KMS-11 (cell line): Measurements from ENCODE around the gene CRTC3.
"Not testable (repeated sequence)": the region's sequence is repeated elsewhere in the genome, so short reads cannot be mapped to it uniquely, and the experiment has no call there.

ENCODE experiments used
- H2AFZ ChIP-seq: fragments of 200-600 bp; sonication (generic); 2 replicates; pipeline ENCODE4 v1.6.1; 2016; ENCODE audit warnings: antibody characterized with exemption, mixed run types, low read depth
- H3K27ac ChIP-seq: fragments of 200-600 bp; sonication (generic); 2 replicates; pipeline ENCODE4 v1.6.1; 2016; ENCODE audit warnings: mild to moderate bottlenecking, mixed run types
- H3K27me3 ChIP-seq: fragments of 200-600 bp; sonication (generic); 2 replicates; pipeline ENCODE4 v1.6.1; 2017; ENCODE audit warnings: mild to moderate bottlenecking, low read depth, mixed run types, moderate library complexity; ENCODE audit not compliant: insufficient read depth
- H3K36me3 ChIP-seq: fragments of 200-600 bp; sonication (generic); 2 replicates; pipeline ENCODE4 v1.6.1; 2017; ENCODE audit warnings: mild to moderate bottlenecking, mixed run types; ENCODE audit not compliant: insufficient read depth
- H3K4me1 ChIP-seq: fragments of 200-600 bp; sonication (generic); 2 replicates; pipeline ENCODE4 v1.6.1; 2016; ENCODE audit warnings: mild to moderate bottlenecking, low read depth, mixed run types; ENCODE audit not compliant: poor library complexity, severe bottlenecking
- H3K4me2 ChIP-seq: fragments of 200-600 bp; sonication (generic); 2 replicates; pipeline ENCODE4 v1.7.0; 2016; ENCODE audit warnings: mild to moderate bottlenecking, mixed run types
- H3K4me3 ChIP-seq: fragments of 200-600 bp; sonication (generic); IDR thresholded peaks from 2 replicates; pipeline ENCODE4 v1.6.1; 2017; ENCODE audit warnings: low read depth, low read length, mixed read lengths; ENCODE audit not compliant: insufficient read depth
- H3K79me2 ChIP-seq: fragments of 200-600 bp; sonication (generic); 2 replicates; pipeline ENCODE4 v1.6.1; 2016; ENCODE audit warnings: low read depth, mixed run types; ENCODE audit not compliant: insufficient read depth
- H3K9ac ChIP-seq: fragments of 200-600 bp; sonication (generic); 2 replicates; pipeline ENCODE4 v1.6.1; 2016; ENCODE audit warnings: mild to moderate bottlenecking, mixed run types
- H4K20me1 ChIP-seq: fragments of 200-600 bp; sonication (generic); 2 replicates; pipeline ENCODE4 v1.6.1; 2016; ENCODE audit warnings: mild to moderate bottlenecking, mixed run types; ENCODE audit not compliant: insufficient read depth
- TF ChIP-seq, protein P1 (sequence below): fragments of 200-600 bp; sonication (generic); conservative IDR thresholded peaks from 2 replicates; pipeline ENCODE4 v1.6.1; 2017; ENCODE audit warnings: low read depth, mild to moderate bottlenecking, antibody characterized with exemption, low read length, moderate library complexity, mixed read lengths

Gene CRTC3

DNA sequence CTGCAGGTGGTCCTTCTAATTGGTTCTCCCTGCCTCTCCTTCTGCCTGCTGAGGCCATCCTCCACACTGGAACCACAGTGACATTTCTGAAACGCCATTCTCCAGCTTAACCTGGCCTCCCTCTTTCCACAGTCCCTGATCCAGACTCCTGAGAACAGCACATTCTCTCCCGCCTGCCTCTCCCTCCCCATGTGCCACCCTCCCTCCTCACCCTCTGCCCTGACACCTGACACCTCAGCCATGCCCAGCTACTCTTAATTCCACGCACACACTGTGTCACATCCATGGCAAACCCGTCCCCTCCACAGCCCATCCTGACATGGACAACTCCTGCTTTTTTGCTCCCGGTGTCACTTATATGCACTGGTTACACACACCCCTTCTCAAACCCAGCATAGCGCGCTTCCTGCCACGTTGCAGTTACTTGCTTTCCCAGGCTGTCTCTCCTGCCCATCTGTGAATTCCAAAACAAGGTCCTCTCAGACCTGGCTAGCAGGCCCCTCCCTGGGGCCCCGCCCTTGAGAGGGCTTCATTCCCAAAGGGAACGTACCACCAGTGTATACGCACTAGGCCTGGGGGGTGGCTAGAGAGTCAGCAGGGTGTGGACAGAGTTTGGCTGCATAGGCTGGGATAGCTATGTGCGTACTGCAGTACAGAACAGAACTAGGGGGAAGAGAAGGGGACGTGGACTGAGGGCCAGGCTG, 94.7 kb downstream of the CRTC3 start:
- Histone ChIP-seq H3K4me1 (no peaks in the 10 kb centered on the region), H3K27ac (no peak overlapping the region), H3K36me3 (no peaks in the 10 kb centered on the region), H3K9ac (no peak overlapping the region), H3K4me2 (no peak overlapping the region), H3K27me3 (no peaks in the 10 kb centered on the region), H3K79me2 (no peaks in the 10 kb centered on the region), H3K4me3 (no peak overlapping the region), H4K20me1 (no peaks in the 10 kb centered on the region), H2AFZ (no peak overlapping the region)
- TF ChIP-seq, protein P1, sequence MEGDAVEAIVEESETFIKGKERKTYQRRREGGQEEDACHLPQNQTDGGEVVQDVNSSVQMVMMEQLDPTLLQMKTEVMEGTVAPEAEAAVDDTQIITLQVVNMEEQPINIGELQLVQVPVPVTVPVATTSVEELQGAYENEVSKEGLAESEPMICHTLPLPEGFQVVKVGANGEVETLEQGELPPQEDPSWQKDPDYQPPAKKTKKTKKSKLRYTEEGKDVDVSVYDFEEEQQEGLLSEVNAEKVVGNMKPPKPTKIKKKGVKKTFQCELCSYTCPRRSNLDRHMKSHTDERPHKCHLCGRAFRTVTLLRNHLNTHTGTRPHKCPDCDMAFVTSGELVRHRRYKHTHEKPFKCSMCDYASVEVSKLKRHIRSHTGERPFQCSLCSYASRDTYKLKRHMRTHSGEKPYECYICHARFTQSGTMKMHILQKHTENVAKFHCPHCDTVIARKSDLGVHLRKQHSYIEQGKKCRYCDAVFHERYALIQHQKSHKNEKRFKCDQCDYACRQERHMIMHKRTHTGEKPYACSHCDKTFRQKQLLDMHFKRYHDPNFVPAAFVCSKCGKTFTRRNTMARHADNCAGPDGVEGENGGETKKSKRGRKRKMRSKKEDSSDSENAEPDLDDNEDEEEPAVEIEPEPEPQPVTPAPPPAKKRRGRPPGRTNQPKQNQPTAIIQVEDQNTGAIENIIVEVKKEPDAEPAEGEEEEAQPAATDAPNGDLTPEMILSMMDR, result no peak

DNA sequence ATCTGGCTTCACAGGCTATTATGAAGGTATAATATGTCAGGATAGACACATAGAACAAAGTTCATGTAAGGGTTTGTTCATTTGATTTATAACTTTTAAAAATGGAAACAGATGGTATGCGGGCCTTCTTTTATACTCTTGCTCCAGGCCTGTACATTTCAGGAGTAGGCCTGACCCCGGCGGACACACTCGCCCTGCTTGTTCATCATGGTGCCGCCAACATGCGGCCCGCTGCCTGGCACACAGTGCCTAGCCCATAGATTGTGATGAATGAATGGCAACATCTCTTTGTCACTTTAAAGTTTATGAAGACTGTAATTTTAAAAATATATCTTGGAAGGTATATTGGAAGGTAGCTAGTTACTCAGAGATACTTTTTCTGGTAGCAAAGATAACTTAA, 95.3 kb downstream of the CRTC3 start:
- H3K4me1 ChIP-seq, result no peaks in the 10 kb centered on the region
- no peaks in the 10 kb centered on the region for H3K27me3 ChIP-seq
- TF ChIP-seq, protein P1, result no peak
- no peaks in the 10 kb centered on the region for H3K79me2 ChIP-seq
- H4K20me1 ChIP-seq, result no peaks in the 10 kb centered on the region
- no peak overlapping the region for H2AFZ ChIP-seq
- H3K27ac ChIP-seq, result no peak overlapping the region
- H3K4me3 ChIP-seq, result no peak overlapping the region
- no peak overlapping the region for H3K4me2 ChIP-seq
- H3K36me3 ChIP-seq, result no peaks in the 10 kb centered on the region
- H3K9ac ChIP-seq, result no peak overlapping the region

DNA sequence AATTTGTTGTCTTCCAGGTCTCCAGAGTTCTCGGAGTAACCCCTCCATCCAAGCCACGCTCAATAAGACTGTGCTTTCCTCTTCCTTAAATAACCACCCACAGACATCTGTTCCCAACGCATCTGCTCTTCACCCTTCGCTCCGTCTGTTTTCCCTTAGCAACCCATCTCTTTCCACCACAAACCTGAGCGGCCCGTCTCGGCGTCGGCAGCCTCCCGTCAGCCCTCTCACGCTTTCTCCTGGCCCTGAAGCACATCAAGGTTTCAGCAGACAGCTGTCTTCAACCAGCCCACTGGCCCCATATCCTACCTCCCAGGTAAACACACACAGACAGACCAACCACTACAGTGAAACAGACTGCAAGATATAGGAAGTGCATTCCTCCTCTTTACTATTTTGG, 99.5 kb downstream of the CRTC3 start:
- TF ChIP-seq, protein P1, result no peak

DNA sequence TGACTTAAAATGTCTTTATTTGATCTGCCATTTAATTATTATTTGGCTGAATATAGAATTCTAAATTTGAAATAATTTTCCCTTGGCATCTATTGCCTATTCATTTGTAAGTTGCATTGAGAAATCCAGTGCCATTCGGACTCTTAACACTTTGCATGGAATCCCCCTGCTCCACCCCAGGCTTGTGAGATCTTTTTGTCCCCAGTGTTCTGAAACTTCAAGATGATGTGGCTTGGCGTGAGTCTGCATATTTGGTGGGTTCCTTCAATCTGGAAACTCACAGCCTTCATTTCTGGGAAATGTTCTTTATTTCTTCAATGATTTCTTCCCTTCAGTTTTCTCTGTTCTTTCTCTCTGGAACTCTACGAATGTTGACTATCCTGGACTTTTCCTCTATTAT, 103.6 kb downstream of the CRTC3 start:
- H2AFZ ChIP-seq, result no peak overlapping the region
- H3K27ac ChIP-seq, result no peak overlapping the region
- no peaks in the 10 kb centered on the region for H4K20me1 ChIP-seq
- H3K79me2 ChIP-seq, result no peaks in the 10 kb centered on the region
- H3K4me3 ChIP-seq, result no peak overlapping the region
- H3K4me2 ChIP-seq, result no peak overlapping the region
- H3K9ac ChIP-seq, result no peak overlapping the region
- TF ChIP-seq, protein P1, result no peak
- no peaks in the 10 kb centered on the region for H3K27me3 ChIP-seq
- H3K4me1 ChIP-seq, result peaks cover 10% of the 10 kb centered on the region
- H3K36me3 ChIP-seq, result no peaks in the 10 kb centered on the region

More for the DNA sequence above, 99.5 kb downstream of the CRTC3 start:
- Histone ChIP-seq H3K4me1 (no peaks in the 10 kb centered on the region), H3K27ac (no peak overlapping the region), H3K27me3 (no peaks in the 10 kb centered on the region), H4K20me1 (no peaks in the 10 kb centered on the region), H3K4me2 (no peak overlapping the region), H3K36me3 (no peaks in the 10 kb centered on the region), H2AFZ (no peak overlapping the region), H3K79me2 (no peaks in the 10 kb centered on the region), H3K9ac (no peak overlapping the region), H3K4me3 (no peak overlapping the region)

DNA sequence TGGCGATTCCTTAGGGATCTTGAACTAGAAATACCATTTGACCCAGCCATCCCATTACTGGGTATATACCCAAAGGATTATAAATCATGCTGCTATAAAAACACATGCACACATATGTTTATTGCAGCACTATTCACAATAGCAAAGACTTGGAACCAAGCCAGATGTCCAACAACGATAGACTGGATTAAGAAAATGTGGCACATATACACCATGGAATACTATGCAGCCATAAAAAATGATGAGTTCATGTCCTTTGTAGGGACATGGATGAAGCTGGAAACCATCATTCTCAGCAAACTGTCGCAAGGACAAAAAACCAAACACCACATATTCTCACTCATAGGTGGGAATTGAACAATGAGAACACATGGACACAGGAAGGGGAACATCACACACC, 107.3 kb downstream of the CRTC3 start:
- not testable (repeated sequence) for H3K4me3 ChIP-seq, H3K9ac ChIP-seq, H2AFZ ChIP-seq, H3K27me3 ChIP-seq, H3K4me2 ChIP-seq, H3K36me3 ChIP-seq, H4K20me1 ChIP-seq, H3K79me2 ChIP-seq, H3K27ac ChIP-seq
- H3K4me1 ChIP-seq, result peaks cover 31% of the 10 kb centered on the region
